Testis (tissue), 2 donors: ENCODE results near the gene TAMALIN.

Source experiments
- CTCF ChIP-seq, 3 experiments: fragments of 450-650 bp in 2 of 3; fragments of 200-600 bp in 1 of 3; sonication (generic) in 1 of 3; IDR thresholded peaks; one replicate each; pipeline ENCODE4 v1.5.1; 2016 to 2019; ENCODE audit warnings: antibody characterized with exemption in 3 of 3, mild to moderate bottlenecking in 2 of 3, moderate library complexity in 1 of 3
- POLR2A ChIP-seq: fragments of 450-650 bp; IDR thresholded peaks from one replicate; pipeline ENCODE4 v1.6.1; 2017; ENCODE audit warnings: antibody characterized with exemption, mild to moderate bottlenecking, moderate library complexity

GRCh38 chr12:51992246-51992645 lies 14.5 kb upstream of the TAMALIN start:
- no peak for TF ChIP-seq CTCF (IDR thresholded peaks at IDR 0.05)
- TF ChIP-seq POLR2A = no peak
